Brain microvascular endothelial cell (primary cell): ENCODE measurements around the gene MS4A8.

Experiments used
- DNase-seq: peaks from one replicate; pipeline ENCODE4 v3.0.0-alpha.2; 2020
- H3K27ac ChIP-seq: fragments of 250-450 bp; sonication (Bioruptor Pico); 2 replicates; pipeline ENCODE4 v1.5.1; 2020; ENCODE audit warnings: mild to moderate bottlenecking, moderate library complexity
- H3K27me3 ChIP-seq: fragments of 250-450 bp; sonication (Bioruptor Pico); replicated peaks from 2 replicates; pipeline ENCODE4 v1.5.1; 2020; ENCODE audit warnings: mild to moderate bottlenecking
- H3K36me3 ChIP-seq: fragments of 250-450 bp; sonication (Bioruptor Pico); replicated peaks from 2 replicates; pipeline ENCODE4 v1.5.1; 2020; ENCODE audit warnings: mild to moderate bottlenecking
- H3K4me3 ChIP-seq: 2 replicates; pipeline ENCODE4 v1.5.1; 2011; ENCODE audit warnings: low read depth, mild to moderate bottlenecking, control low read depth, low read length, moderate library complexity
- CTCF ChIP-seq: IDR thresholded peaks from 2 replicates; pipeline ENCODE4 v1.5.1; 2011; ENCODE audit warnings: low read depth, mild to moderate bottlenecking, moderate library complexity, low read length, control low read depth, inconsistent platforms; ENCODE audit errors: missing control alignments
- in situ Hi-C: cut with HindIII; loops from 2 replicates; pipeline ENCODE4 v1.10.0; 2017; ENCODE audit warnings: low sequenced_read_pairs, low pct_ligation_motif_present

The MS4A8 gene

GRCh38 chr11:60717956-60718355 lies 18.5 kb downstream of the MS4A8 start:
- no peak overlapping the region for H3K27ac ChIP-seq
- no peak for DNase-seq
- H3K36me3 ChIP-seq: no peaks in the 10 kb centered on the region
- H3K27me3 ChIP-seq: no peaks in the 10 kb centered on the region
- no peak overlapping the region for H3K4me3 ChIP-seq
- in situ Hi-C loops: no loop called here
- no peak for TF ChIP-seq CTCF

DNA sequence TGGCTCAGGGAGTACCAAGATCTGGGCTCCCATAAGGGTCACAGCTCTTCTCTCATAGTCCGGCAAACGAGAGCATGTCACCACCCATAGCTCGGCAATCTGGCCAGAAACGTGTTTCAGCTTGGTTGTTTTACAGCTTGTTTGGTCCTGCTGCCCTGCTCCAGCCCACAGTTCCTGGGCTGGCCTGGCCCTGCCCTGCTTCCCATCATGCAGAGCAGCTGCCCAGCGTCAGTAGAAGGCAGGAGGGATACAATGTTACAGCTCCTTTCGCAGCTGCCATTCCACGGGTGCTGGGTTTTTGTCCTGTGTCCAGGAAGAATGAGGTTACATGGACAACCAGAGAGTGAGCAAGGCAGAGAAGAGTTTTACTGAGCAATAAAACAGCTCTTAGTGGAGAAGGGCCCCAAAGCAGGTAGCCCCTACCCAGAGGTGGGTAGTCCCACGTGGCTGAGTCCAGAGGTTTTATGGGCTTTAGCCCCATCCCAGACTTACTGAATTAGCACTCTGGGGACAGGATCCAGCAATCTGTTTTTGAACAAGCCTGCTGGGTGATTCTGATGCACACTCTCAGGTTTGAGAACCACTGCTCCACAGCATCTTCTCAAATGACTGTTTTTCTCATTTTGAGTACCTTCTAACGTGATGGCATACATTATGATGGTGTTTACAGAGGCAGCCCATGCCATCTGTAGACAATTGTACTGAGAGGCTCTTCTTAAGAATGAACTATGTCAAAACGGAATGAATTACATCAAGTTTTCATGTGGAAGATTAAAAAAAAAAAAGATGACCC lies 19.3 kb downstream of the MS4A8 start:
- in situ Hi-C loops: no loop called here
- no peak overlapping the region for H3K4me3 ChIP-seq
- H3K36me3 ChIP-seq: no peaks in the 10 kb centered on the region
- H3K27me3 ChIP-seq: no peaks in the 10 kb centered on the region
- no peak for TF ChIP-seq CTCF
- DNase-seq: no peak
- no peak overlapping the region for H3K27ac ChIP-seq

DNA sequence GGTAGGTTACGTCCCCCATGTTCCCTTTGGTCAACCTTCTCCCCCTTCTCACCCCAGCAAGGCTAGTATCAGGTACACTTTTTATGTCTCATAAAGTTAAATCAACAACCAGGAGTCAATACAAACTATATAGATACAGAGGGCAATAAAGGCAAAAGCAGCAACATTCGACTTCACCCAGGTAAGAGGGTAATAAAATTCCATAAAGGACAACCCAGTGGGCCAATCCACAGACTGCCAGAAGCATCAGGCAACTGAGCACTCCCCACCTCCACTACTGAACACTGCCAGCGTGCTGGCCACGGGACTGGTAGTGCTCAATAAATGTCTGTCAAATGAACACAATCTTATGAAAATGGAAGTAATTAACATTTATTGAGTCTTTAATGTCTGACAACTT lies 20.0 kb downstream of the MS4A8 start:
- H3K27me3 ChIP-seq: no peaks in the 10 kb centered on the region
- H3K36me3 ChIP-seq: no peaks in the 10 kb centered on the region
- TF ChIP-seq CTCF: no peak
- no peak for DNase-seq
- no peak overlapping the region for H3K4me3 ChIP-seq
- no peak overlapping the region for H3K27ac ChIP-seq
- in situ Hi-C loops: no loop called here

DNA sequence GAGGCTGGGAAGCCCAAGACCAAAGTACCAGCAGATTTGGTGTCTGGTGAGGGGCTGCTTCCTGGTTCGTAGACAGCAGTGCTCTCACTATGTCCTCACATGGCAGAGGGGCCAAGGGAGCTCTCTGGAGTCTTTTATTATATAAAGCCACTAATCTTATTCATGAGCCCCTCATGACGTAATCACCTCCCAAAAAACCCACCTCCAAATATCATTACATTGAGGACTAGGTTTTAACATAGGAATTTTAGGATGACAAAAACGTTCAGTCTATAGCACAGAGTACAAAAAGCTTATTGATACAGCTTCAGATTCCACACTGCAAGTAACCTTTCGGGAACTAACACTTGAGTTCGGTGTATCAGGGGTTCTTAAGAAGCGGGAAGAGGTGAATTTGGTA lies 21.0 kb downstream of the MS4A8 start:
- no peak for TF ChIP-seq CTCF
- Histone ChIP-seq H3K27me3 (no peaks in the 10 kb centered on the region), H3K36me3 (no peaks in the 10 kb centered on the region), H3K27ac (no peak overlapping the region), H3K4me3 (no peak overlapping the region)
- DNase-seq: no peak
- in situ Hi-C loops: no loop called here

DNA sequence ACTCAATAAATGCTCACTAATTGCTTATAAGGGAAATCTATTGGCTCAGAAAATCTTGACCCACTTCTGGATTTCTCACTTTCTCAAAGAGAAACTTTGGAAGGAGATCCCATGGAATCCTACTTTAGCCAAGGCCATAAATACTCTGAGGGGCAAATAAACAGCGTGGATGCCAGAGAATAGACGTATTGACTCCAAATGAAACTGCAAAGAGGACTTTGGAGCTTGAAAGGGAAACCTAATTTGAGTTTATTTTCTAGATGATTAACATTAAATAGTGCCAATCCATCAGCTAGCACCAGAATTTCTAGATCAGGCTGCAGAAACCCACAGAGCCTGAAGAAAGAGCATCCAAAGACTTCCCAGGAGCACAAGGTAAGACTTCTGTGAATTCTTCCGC lies 25.0 kb downstream of the MS4A8 start, which contains the start of gene MS4A18:
TSS of gene MS4A18 (plus strand) at position 301 of the 400 bp plus-strand sequence.
- H3K27me3 ChIP-seq: no peaks in the 10 kb centered on the region
- H3K27ac ChIP-seq: no peak within 1 kb of the TSS
- H3K4me3 ChIP-seq: no peak within 1 kb of the TSS
- in situ Hi-C loops: no loop called here
- no peaks in the 10 kb centered on the region for H3K36me3 ChIP-seq
- DNase-seq: no peak
- no peak for TF ChIP-seq CTCF

DNA sequence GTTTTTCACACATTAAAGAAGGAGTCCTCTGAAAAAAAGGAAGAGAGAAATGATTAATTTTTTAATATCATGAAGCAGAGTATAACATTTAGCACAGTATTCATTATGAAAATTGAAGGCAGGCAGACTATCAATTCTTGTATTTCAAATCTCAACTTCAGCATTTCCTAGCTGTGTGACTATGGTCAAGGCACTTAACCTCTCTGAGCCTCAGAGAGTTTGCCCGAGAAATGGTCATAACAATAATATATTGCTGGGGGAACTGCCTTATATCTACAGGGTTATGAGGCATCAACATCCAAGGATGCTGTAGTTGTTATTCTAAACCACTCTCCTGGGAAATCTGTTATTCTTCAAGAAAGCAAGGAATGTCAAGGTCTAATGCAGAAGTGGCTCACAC lies 26.2 kb downstream of the MS4A8 start:
- Histone ChIP-seq H3K36me3 (no peaks in the 10 kb centered on the region), H3K4me3 (no peak overlapping the region), H3K27ac (no peak overlapping the region), H3K27me3 (peaks cover 2% of the 10 kb centered on the region)
- DNase-seq: no peak
- no peak for TF ChIP-seq CTCF
- in situ Hi-C loops: no loop called here
